ENCODE results near the gene BCL7C. TPM values are rescaled to one million over a fixed set of nuclear protein-coding genes. Genes with fewer than 3 reads are reported as not detected.

BCL7C gene
- polyA plus RNA-seq, 2 of the 4 experiments (the other 2 are of a cell fraction): 10.8 to 12.9 TPM

- H3K9me3 ChIP-seq: no peaks in the 10 kb centered on the region
- POLR2A ChIA-PET: interaction anchor here (0.7 kb wide), 1 partner anchor 101 kb away, joined by 5 read pairs; no protein-coding TSS in a partner anchor
- CTCF ChIA-PET: interaction anchor here (1.0 to 2.0 kb wide), 4 partner anchors 9 to 99 kb away, joined by 3 to 6 read pairs (median 4); no protein-coding TSS in a partner anchor
- peak overlapping the region in 1 of 2 experiments; percentile 95; a peak in 2 of 6 replicates for H3K27ac ChIP-seq
- no peak overlapping the region for H3K4me3 ChIP-seq
- no peak for ATAC-seq
- no peak overlapping the region for H3K4me2 ChIP-seq
- TF ChIP-seq MAFK (IDR thresholded peaks at IDR 0.05; ENCODE audit: partially characterized antibody) (no peak), SREBF2 (IDR thresholded peaks at IDR 0.05) (no peak), REST (IDR thresholded peaks at IDR 0.05) (no peak)
- TF ChIP-seq, protein P1, sequence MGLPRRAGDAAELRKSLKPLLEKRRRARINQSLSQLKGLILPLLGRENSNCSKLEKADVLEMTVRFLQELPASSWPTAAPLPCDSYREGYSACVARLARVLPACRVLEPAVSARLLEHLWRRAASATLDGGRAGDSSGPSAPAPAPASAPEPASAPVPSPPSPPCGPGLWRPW (IDR thresholded peaks at IDR 0.05): no peak
- TF ChIP-seq, protein P2, sequence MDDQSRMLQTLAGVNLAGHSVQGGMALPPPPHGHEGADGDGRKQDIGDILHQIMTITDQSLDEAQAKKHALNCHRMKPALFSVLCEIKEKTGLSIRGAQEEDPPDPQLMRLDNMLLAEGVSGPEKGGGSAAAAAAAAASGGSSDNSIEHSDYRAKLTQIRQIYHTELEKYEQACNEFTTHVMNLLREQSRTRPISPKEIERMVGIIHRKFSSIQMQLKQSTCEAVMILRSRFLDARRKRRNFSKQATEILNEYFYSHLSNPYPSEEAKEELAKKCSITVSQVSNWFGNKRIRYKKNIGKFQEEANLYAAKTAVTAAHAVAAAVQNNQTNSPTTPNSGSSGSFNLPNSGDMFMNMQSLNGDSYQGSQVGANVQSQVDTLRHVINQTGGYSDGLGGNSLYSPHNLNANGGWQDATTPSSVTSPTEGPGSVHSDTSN (IDR thresholded peaks at IDR 0.05): no peak
- WGBS (ENCODE audit: missing lambda C conversion rate): 96% methylated on average over 18 of the region's 19 CpGs
- no peak for FAIRE-seq
- DNase-seq (ENCODE audit: low read depth in 1 of 2, low spot score in 1 of 2): no peak
- H3K4me1 ChIP-seq: no peaks in the 10 kb centered on the region
These were observed 10.4 kb upstream of the BCL7C start for GRCh38 chr16:30904114-30904780.

GRCh38 chr16:30903596-30903995 is 9.7 kb upstream of the BCL7C start:
- no peak for FAIRE-seq
- 91% methylated on average over 4 of the region's 4 CpGs for WGBS (ENCODE audit: missing lambda C conversion rate)
- CTCF ChIA-PET: interaction anchor here (1.1 to 3.8 kb wide), 6 partner anchors 10 to 100 kb away, joined by 3 to 26 read pairs (median 11); no protein-coding TSS in a partner anchor

DNA sequence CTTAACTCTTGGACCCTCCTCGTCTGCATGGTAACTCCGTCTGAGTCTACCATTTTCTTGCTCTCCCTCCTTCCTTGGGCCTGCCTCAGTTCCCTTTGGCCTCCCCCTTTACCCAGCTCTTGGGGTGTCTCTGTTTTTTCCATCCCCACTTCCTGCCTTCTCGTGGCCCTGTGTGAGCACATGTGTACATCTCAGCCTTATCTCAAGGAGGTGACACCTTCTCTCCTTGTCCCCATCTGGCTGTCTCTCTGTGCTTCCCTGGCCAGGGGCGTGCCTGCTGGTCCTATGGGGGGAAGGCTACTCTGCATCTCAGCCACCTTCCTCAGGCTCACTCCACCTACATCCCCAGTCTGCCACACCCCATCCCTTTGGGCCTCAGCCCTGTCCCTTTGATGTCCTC is 9.1 kb upstream of the BCL7C start:
- Histone ChIP-seq H3K4me3 (no peak overlapping the region), H3K4me1 (no peaks in the 10 kb centered on the region), H3K9me3 (no peaks in the 10 kb centered on the region), H3K27ac (peak overlapping the region in 1 of 2 experiments; percentile 95; a peak in 4 of 6 replicates), H3K4me2 (peak overlapping the region; percentile 85; the same call in 1 of the 3 replicates)
- ATAC-seq (peak in 1 of 2 experiments; percentile 5; a peak in 1 of 6 replicates), DNase-seq (ENCODE audit: low read depth in 1 of 2, low spot score in 1 of 2) (no peak), FAIRE-seq (no peak)
- ChIA-PET CTCF (interaction anchor here (0.8 to 4.1 kb wide), 22 partner anchors 10 to 175 kb away, joined by 3 to 46 read pairs (median 9); partner anchors contain the start of gene BCL7C), POLR2A (interaction anchor here (0.6 to 2.1 kb wide), 5 partner anchors 9 to 58 kb away, joined by 3 to 18 read pairs (median 3); partner anchors contain the start of gene FBXL19)
- TF ChIP-seq KDM1A (IDR thresholded peaks at IDR 0.05; ENCODE audit: low read depth): no peak
- no peak for TF ChIP-seq FOXS1 (CRISPR knock-in tag; IDR thresholded peaks at IDR 0.05)
- no peak for TF ChIP-seq HOXB13 (CRISPR knock-in tag; IDR thresholded peaks at IDR 0.05; ENCODE audit: low read depth)
- no peak for TF ChIP-seq EHF (CRISPR knock-in tag; IDR thresholded peaks at IDR 0.05)
- TF ChIP-seq RNF2 (IDR thresholded peaks at IDR 0.05; ENCODE audit: borderline replicate concordance, low read depth): no peak
- no peak for TF ChIP-seq TP53 (CRISPR knock-in tag; IDR thresholded peaks at IDR 0.05)
- no peak for TF ChIP-seq BCL3 (IDR thresholded peaks at IDR 0.05)
- no peak for TF ChIP-seq BHLHE40 (IDR thresholded peaks at IDR 0.05; ENCODE audit: low read depth, low read length)
- no peak for TF ChIP-seq FOSL2 (IDR thresholded peaks at IDR 0.05)
- no peak for TF ChIP-seq FOSL2 (CRISPR knock-in tag; IDR thresholded peaks at IDR 0.05)
- TF ChIP-seq NR3C1 (IDR thresholded peaks at IDR 0.05): no peak
- no peak for TF ChIP-seq EP300 (IDR thresholded peaks at IDR 0.05)
- no peak for TF ChIP-seq CBX8 (IDR thresholded peaks at IDR 0.05)
- TF ChIP-seq RARB (CRISPR knock-in tag; IDR thresholded peaks at IDR 0.05): no peak
- TF ChIP-seq NFE2L2 (conservative IDR thresholded peaks at IDR 0.05; ENCODE audit: low read length): no peak
- TF ChIP-seq ZC3H11A (IDR thresholded peaks at IDR 0.05): no peak
- no peak for TF ChIP-seq ESRRA (IDR thresholded peaks at IDR 0.05; ENCODE audit: borderline replicate concordance, low read length)
- no peak for TF ChIP-seq MAZ (IDR thresholded peaks at IDR 0.05; ENCODE audit: borderline replicate concordance, low read depth, low read length)
- no peak for TF ChIP-seq MYC (IDR thresholded peaks at IDR 0.05; ENCODE audit: borderline replicate concordance, low read length)
- 95% methylated on average over 4 of the region's 4 CpGs for WGBS (ENCODE audit: missing lambda C conversion rate)

More at GRCh38 chr16:30903596-30903995, 9.7 kb upstream of the BCL7C start:
- H3K4me1 ChIP-seq: no peaks in the 10 kb centered on the region
- no peaks in the 10 kb centered on the region for H3K9me3 ChIP-seq
- ATAC-seq (no peak; a peak in 1 of 6 replicates), DNase-seq (ENCODE audit: low read depth in 1 of 2, low spot score in 1 of 2) (peak in 1 of 2 experiments; percentile 35)
- TF ChIP-seq BCL3 (IDR thresholded peaks at IDR 0.05): 0 out of 3 replicates have a peak, but pooled peaks have one; percentile 22
- no peak for TF ChIP-seq POLR2A (IDR thresholded peaks at IDR 0.05; ENCODE audit: low read length)
- POLR2A ChIA-PET: no interaction called here
- no peak overlapping the region for H3K4me3 ChIP-seq
- H3K4me2 ChIP-seq: no peak overlapping the region
- peak overlapping the region in 1 of 2 experiments; percentile 95; a peak in 3 of 6 replicates for H3K27ac ChIP-seq

Data from A549 (cell line).